Breast epithelium (tissue), 4 donors: Measurements from ENCODE around the gene PDIA6. TPM values are rescaled to one million over a fixed set of nuclear protein-coding genes. Genes with fewer than 3 reads are reported as not detected.

Experiments used
- DNase-seq, 2 donors: peaks; one replicate each; pipeline ENCODE4 v3.0.0-alpha.2; 2019; ENCODE audit warnings: low spot score in 2 of 2
- H3K27ac ChIP-seq, 2 donors: fragments of 200-600 bp; sonication (generic) in 1 of 2; one replicate each; pipeline ENCODE4 v1.5.1; 2016 to 2019; ENCODE audit warnings: mild to moderate bottlenecking in 1 of 2
- H3K27me3 ChIP-seq, 2 donors: fragments of 200-600 bp; sonication (generic) in 1 of 2; one replicate each; pipeline versions ENCODE4 v1.5.1 to v1.6.0; 2017 to 2019; ENCODE audit warnings: control low read depth in 1 of 2, mild to moderate bottlenecking in 1 of 2
- H3K36me3 ChIP-seq: fragments of 200-600 bp; one replicate; pipeline ENCODE4 v1.5.1; 2019
- H3K4me1 ChIP-seq, 2 donors: fragments of 200-600 bp; sonication (generic); one replicate each; pipeline ENCODE4 v1.5.1; 2016 to 2019; ENCODE audit warnings: control low read depth in 1 of 2
- H3K4me3 ChIP-seq, 3 donors: fragments of 200-600 bp; sonication (generic); 1 replicate in 2 of 3; 2 replicates in 1 of 3; pipeline ENCODE4 v1.5.1; 2016 to 2019; ENCODE audit warnings: mild to moderate bottlenecking in 3 of 3, moderate library complexity in 2 of 3
- H3K9me3 ChIP-seq, 2 donors: fragments of 200-600 bp; sonication (generic) in 1 of 2; one replicate each; pipeline ENCODE4 v1.5.1; 2016 to 2019; ENCODE audit warnings: control low read depth in 1 of 2
- CTCF ChIP-seq, 3 donors: fragments of 450-650 bp; IDR thresholded peaks; one replicate each; pipeline ENCODE4 v1.5.1; 2016 to 2017; ENCODE audit warnings: antibody characterized with exemption in 3 of 3, mild to moderate bottlenecking in 3 of 3, moderate library complexity in 3 of 3
- POLR2A ChIP-seq: fragments of 450-650 bp; IDR thresholded peaks from one replicate; pipeline ENCODE4 v1.6.1; 2016; ENCODE audit warnings: antibody characterized with exemption, mild to moderate bottlenecking, moderate library complexity
- POLR2AphosphoS5 ChIP-seq, 3 donors: sonication (generic); formaldehyde crosslinking; IDR thresholded peaks; one replicate each; pipeline ENCODE4 v1.6.1; 2017; ENCODE audit warnings: antibody characterized with exemption in 3 of 3
- intact Hi-C: fragments of 100-400 bp; cut with DNase I; formaldehyde crosslinking; loops from one replicate; pipeline ENCODE4 v1.15.1; 2023; ENCODE audit warnings: low total_unique reads
- total RNA-seq, 3 donors: library from RNA; depleted of rRNA; stranded (reverse); fragments of >200 nt; gene quantifications; one replicate each; pipeline ENCODE4 v1.1.0, GENCODE V29; 2016

Gene PDIA6
- total RNA-seq, 3 donors from 2014 or later = 84.7 to 118 (median 108) TPM

- DNase-seq = peak; percentile 68 to 84
- Histone ChIP-seq H3K27me3 (peaks cover 0 to 22% of the 10 kb centered on the region in 2 donors), H3K9me3 (no peaks in the 10 kb centered on the region), H3K36me3 (no peaks in the 10 kb centered on the region), H3K4me3 (peak overlapping the region in 1 of 3 donors; percentile 1), H3K4me1 (no peaks in the 10 kb centered on the region), H3K27ac (no peak overlapping the region)
- intact Hi-C loops = no loop called here
- peak; percentile 87 to 91 (median 89) for TF ChIP-seq CTCF (IDR thresholded peaks at IDR 0.05)
- no peak for TF ChIP-seq POLR2A
- peak in 1 of 3 donors; percentile 28 for TF ChIP-seq POLR2AphosphoS5 (IDR thresholded peaks at IDR 0.05)
Measured at GRCh38 chr2:10832203-10832936, 19.8 kb upstream of the PDIA6 start.

- intact Hi-C loops = no loop called here
- Histone ChIP-seq H3K36me3 (no peaks in the 10 kb centered on the region), H3K4me3 (no peak overlapping the region), H3K9me3 (no peaks in the 10 kb centered on the region), H3K27ac (no peak overlapping the region), H3K27me3 (peaks cover 0 to 26% of the 10 kb centered on the region in 2 donors), H3K4me1 (no peaks in the 10 kb centered on the region)
- DNase-seq = no peak
- no peak for TF ChIP-seq POLR2A
- TF ChIP-seq POLR2AphosphoS5 (IDR thresholded peaks at IDR 0.05) = no peak
- no peak for TF ChIP-seq CTCF (IDR thresholded peaks at IDR 0.05)
Measured at GRCh38 chr2:10831400-10831985, 18.9 kb upstream of the PDIA6 start.

GRCh38 chr2:10830641-10831399, 18.2 kb upstream of the PDIA6 start:
- H3K27me3 ChIP-seq = peaks cover 0 to 26% of the 10 kb centered on the region in 2 donors
- no peaks in the 10 kb centered on the region for H3K36me3 ChIP-seq
- DNase-seq = no peak
- H3K4me3 ChIP-seq = no peak overlapping the region
- no peak for TF ChIP-seq POLR2A
- TF ChIP-seq CTCF (IDR thresholded peaks at IDR 0.05) = no peak
- TF ChIP-seq POLR2AphosphoS5 (IDR thresholded peaks at IDR 0.05) = no peak
- no peaks in the 10 kb centered on the region for H3K4me1 ChIP-seq
- H3K9me3 ChIP-seq = no peaks in the 10 kb centered on the region
- intact Hi-C loops = no loop called here
- no peak overlapping the region for H3K27ac ChIP-seq

- H3K9me3 ChIP-seq = no peaks in the 10 kb centered on the region
- no peak for DNase-seq
- no peak overlapping the region for H3K4me3 ChIP-seq
- intact Hi-C loops = no loop called here
- peaks cover 0 to 26% of the 10 kb centered on the region in 2 donors for H3K27me3 ChIP-seq
- no peak overlapping the region for H3K27ac ChIP-seq
- no peak for TF ChIP-seq CTCF (IDR thresholded peaks at IDR 0.05)
- TF ChIP-seq POLR2A = no peak
- TF ChIP-seq POLR2AphosphoS5 (IDR thresholded peaks at IDR 0.05) = no peak
- no peaks in the 10 kb centered on the region for H3K4me1 ChIP-seq
- H3K36me3 ChIP-seq = no peaks in the 10 kb centered on the region
Measured at GRCh38 chr2:10830203-10830602, 17.6 kb upstream of the PDIA6 start.
